Transverse colon (tissue), 4 donors: Measurements from ENCODE around the gene CES3.

Experiments used
- CTCF ChIP-seq, 5 experiments: fragments of 200-600 bp in 3 of 5; fragments of 450-650 bp in 2 of 5; sonication (generic) in 3 of 5; IDR thresholded peaks; 1 replicate in 2 of 5; 2 replicates in 3 of 5; pipeline ENCODE4 v1.5.1; 2016 to 2017; ENCODE audit warnings: antibody characterized with exemption in 5 of 5, inconsistent platforms in 3 of 5, mild to moderate bottlenecking in 2 of 5, moderate library complexity in 1 of 5
- EP300 ChIP-seq: sonication (generic); formaldehyde crosslinking; IDR thresholded peaks from one replicate; pipeline ENCODE4 v1.6.1; 2017; ENCODE audit warnings: antibody characterized with exemption, low read depth
- POLR2A ChIP-seq: fragments of 450-650 bp; IDR thresholded peaks from one replicate; pipeline ENCODE4 v1.6.1; 2016; ENCODE audit warnings: antibody characterized with exemption, mild to moderate bottlenecking, moderate library complexity
- POLR2AphosphoS5 ChIP-seq, 3 donors: sonication (generic); formaldehyde crosslinking; IDR thresholded peaks; one replicate each; pipeline ENCODE4 v1.6.1; 2016; ENCODE audit warnings: antibody characterized with exemption in 3 of 3

- TF ChIP-seq CTCF (IDR thresholded peaks at IDR 0.05) (no peak), POLR2AphosphoS5 (IDR thresholded peaks at IDR 0.05) (no peak), POLR2A (no peak), EP300 (no peak)
These were observed 53.7 kb downstream of the CES3 start for GRCh38 chr16:67014634-67015312.
